Hepatocyte (in vitro differentiated cells): ENCODE data around the gene WDR36. TPM values are rescaled to one million over a fixed set of nuclear protein-coding genes. Genes with fewer than 3 reads are reported as not detected.

Experiments
- DNase-seq: peaks from one replicate; pipeline ENCODE4 v3.0.0-alpha.2; 2016; ENCODE audit warnings: low spot score
- H2AFZ ChIP-seq: fragments of 200-600 bp; sonication (generic); 2 replicates; pipeline ENCODE4 v1.6.0; 2016; ENCODE audit warnings: antibody characterized with exemption, mild to moderate bottlenecking
- H3K27ac ChIP-seq: fragments of 200-600 bp; sonication (generic); 2 replicates; pipeline ENCODE4 v1.5.1; 2016; ENCODE audit warnings: mild to moderate bottlenecking
- H3K27me3 ChIP-seq: fragments of 200-600 bp; sonication (generic); 2 replicates; pipeline ENCODE4 v1.6.1; 2016
- H3K36me3 ChIP-seq: fragments of 200-600 bp; sonication (generic); replicated peaks from 2 replicates; pipeline ENCODE4 v1.5.1; 2016; ENCODE audit warnings: low read depth; ENCODE audit not compliant: insufficient read depth
- H3K4me1 ChIP-seq: fragments of 200-600 bp; sonication (generic); 2 replicates; pipeline ENCODE4 v1.5.1; 2016; ENCODE audit warnings: mild to moderate bottlenecking, moderate library complexity; ENCODE audit not compliant: insufficient read depth
- H3K4me2 ChIP-seq: fragments of 200-600 bp; sonication (generic); 2 replicates; pipeline ENCODE4 v1.6.0; 2016
- H3K4me3 ChIP-seq: fragments of 200-600 bp; sonication (generic); 2 replicates; pipeline ENCODE4 v1.5.1; 2016; ENCODE audit warnings: mild to moderate bottlenecking
- H3K79me2 ChIP-seq: fragments of 200-600 bp; sonication (generic); 2 replicates; pipeline ENCODE4 v1.6.0; 2017; ENCODE audit warnings: mild to moderate bottlenecking
- H3K9me2 ChIP-seq: fragments of 200-600 bp; sonication (generic); replicated peaks from 2 replicates; pipeline ENCODE4 v1.6.0; 2017; ENCODE audit warnings: mild to moderate bottlenecking; ENCODE audit not compliant: insufficient read depth
- H3K9me3 ChIP-seq: fragments of 200-600 bp; sonication (generic); 2 replicates; pipeline ENCODE4 v1.5.1; 2016; ENCODE audit warnings: low read depth, mild to moderate bottlenecking
- H4K20me1 ChIP-seq: fragments of 200-600 bp; sonication (generic); 2 replicates; pipeline ENCODE4 v1.6.0; 2016; ENCODE audit warnings: mild to moderate bottlenecking; ENCODE audit not compliant: insufficient read depth, poor library complexity, severe bottlenecking
- CTCF ChIP-seq: fragments of 200-600 bp; sonication (generic); IDR thresholded peaks from 2 replicates; pipeline ENCODE4 v1.5.1; 2016; ENCODE audit warnings: antibody characterized with exemption, mild to moderate bottlenecking; ENCODE audit not compliant: poor library complexity
- EZH2 ChIP-seq: fragments of 200-600 bp; sonication (generic); IDR thresholded peaks from 2 replicates; pipeline ENCODE4 v1.6.1; 2016; ENCODE audit warnings: antibody characterized with exemption, mild to moderate bottlenecking, borderline replicate concordance
- EZH2phosphoT487 ChIP-seq: fragments of 200-600 bp; sonication (generic); IDR thresholded peaks from one replicate; pipeline ENCODE4 v1.6.1; 2018; ENCODE audit warnings: antibody characterized with exemption, mild to moderate bottlenecking, low read depth, moderate library complexity; ENCODE audit not compliant: unreplicated experiment, severe bottlenecking
- WGBS: methylation state at CpG from one replicate; pipeline ENCODE4 v1.1.6; 2016; ENCODE audit warnings: low lambda C conversion rate; ENCODE audit errors: missing lambda C conversion rate; 5-methylcytosine and 5-hydroxymethylcytosine counted together
- polyA plus RNA-seq: library from polyadenylated mRNA; unstranded; fragments of >200 nt; fragmentation: Nextera tagmentation; extraction: Ambion mirVana; gene quantifications from 2 replicates; pipeline ENCODE4 v1.2.1, GENCODE V29; 2016
- total RNA-seq: library from RNA; depleted of rRNA; stranded (reverse); fragments of >200 nt; gene quantifications from 2 replicates; pipeline ENCODE4 v1.2.3, GENCODE V29; 2014

The WDR36 gene
- total and polyA plus RNA-seq, 2 experiments from 2014 or later = 9.1 to 28.7 TPM

- Histone ChIP-seq H3K9me2 (no peaks in the 10 kb centered on the region), H3K9me3 (no peaks in the 10 kb centered on the region), H3K4me1 (no peaks in the 10 kb centered on the region), H3K79me2 (no peaks in the 10 kb centered on the region), H3K4me2 (no peak overlapping the region), H3K27me3 (no peaks in the 10 kb centered on the region), H2AFZ (no peak overlapping the region), H3K27ac (no peak overlapping the region), H3K4me3 (no peak overlapping the region), H3K36me3 (peaks cover 5% of the 10 kb centered on the region), H4K20me1 (no peaks in the 10 kb centered on the region)
- TF ChIP-seq EZH2 (no peak), EZH2phosphoT487 (no peak), CTCF (no peak)
- WGBS = 79% methylated on average over 2 of the region's 2 CpGs
- no peak for DNase-seq
Observed at GRCh38 chr5:111122398-111122797, 30.2 kb downstream of the WDR36 start.

- no peak overlapping the region for H2AFZ ChIP-seq
- no peaks in the 10 kb centered on the region for H3K9me3 ChIP-seq
- no peak overlapping the region for H3K27ac ChIP-seq
- no peak for TF ChIP-seq CTCF
- TF ChIP-seq EZH2phosphoT487 = no peak
- TF ChIP-seq EZH2 = no peak
- no peak for DNase-seq
- H3K36me3 ChIP-seq = peaks cover 5% of the 10 kb centered on the region
- H4K20me1 ChIP-seq = no peaks in the 10 kb centered on the region
- no peaks in the 10 kb centered on the region for H3K4me1 ChIP-seq
- no peak overlapping the region for H3K4me2 ChIP-seq
- H3K9me2 ChIP-seq = no peaks in the 10 kb centered on the region
- H3K4me3 ChIP-seq = no peak overlapping the region
- no peaks in the 10 kb centered on the region for H3K27me3 ChIP-seq
- 89% methylated on average over 1 of the region's 1 CpG for WGBS
- H3K79me2 ChIP-seq = no peaks in the 10 kb centered on the region
Observed at GRCh38 chr5:111124793-111125192, 32.6 kb downstream of the WDR36 start.

GRCh38 chr5:111126896-111127295, 34.7 kb downstream of the WDR36 start:
- Histone ChIP-seq H3K9me2 (no peaks in the 10 kb centered on the region), H3K9me3 (no peaks in the 10 kb centered on the region), H3K4me1 (no peaks in the 10 kb centered on the region), H3K4me3 (no peak overlapping the region), H2AFZ (no peak overlapping the region), H3K27me3 (no peaks in the 10 kb centered on the region), H3K27ac (no peak overlapping the region), H3K79me2 (no peaks in the 10 kb centered on the region), H3K36me3 (peaks cover 5% of the 10 kb centered on the region), H4K20me1 (no peaks in the 10 kb centered on the region), H3K4me2 (no peak overlapping the region)
- TF ChIP-seq EZH2 (no peak), CTCF (no peak), EZH2phosphoT487 (no peak)
- WGBS = 75% methylated on average over 3 of the region's 3 CpGs
- DNase-seq = no peak
